ENCODE data around the gene ARPIN.
"Not testable (repeated sequence)": the region's sequence is repeated elsewhere in the genome, so short reads cannot be mapped to it uniquely, and the experiment has no call there.

ARPIN gene

GRCh38 chr15:89939910-89940309 is 27.2 kb upstream of the ARPIN start:
- no peak for TF ChIP-seq CTCF (conservative IDR thresholded peaks at IDR 0.05)
- no peak overlapping the region for H3K27ac ChIP-seq

- not testable (repeated sequence) for H3K27ac ChIP-seq
These were observed 26.6 kb upstream of the ARPIN start for GRCh38 chr15:89939377-89939776.

GRCh38 chr15:89937365-89938350 is 24.9 kb upstream of the ARPIN start:
- no peak overlapping the region for H3K27ac ChIP-seq
- TF ChIP-seq CTCF (conservative IDR thresholded peaks at IDR 0.05): no peak

- TF ChIP-seq CTCF (conservative IDR thresholded peaks at IDR 0.05): no peak
- H3K27ac ChIP-seq: no peak overlapping the region
These were observed 24.1 kb upstream of the ARPIN start for GRCh38 chr15:89936786-89937265.

GRCh38 chr15:89936051-89936785 is 23.5 kb upstream of the ARPIN start:
- no peak for TF ChIP-seq CTCF (conservative IDR thresholded peaks at IDR 0.05)
- peak overlapping the region; percentile 5; the same call in 1 of the 2 replicates for H3K27ac ChIP-seq

- H3K27ac ChIP-seq: no peak overlapping the region
- TF ChIP-seq CTCF (conservative IDR thresholded peaks at IDR 0.05): no peak
These were observed 20.1 kb upstream of the ARPIN start for GRCh38 chr15:89932880-89933279.

GRCh38 chr15:89928421-89928820 is 15.7 kb upstream of the ARPIN start:
- peak overlapping the region; percentile 83 for H3K27ac ChIP-seq
- TF ChIP-seq CTCF (conservative IDR thresholded peaks at IDR 0.05): no peak
